Suprapubic skin (tissue), 4 donors: ENCODE data around the gene BRPF1. TPM values are rescaled to one million over a fixed set of nuclear protein-coding genes. Genes with fewer than 3 reads are reported as not detected.

Experiments used
- DNase-seq, 2 donors: peaks; one replicate each; pipeline ENCODE4 v3.0.0-alpha.2; 2019; ENCODE audit warnings: low spot score in 2 of 2
- H3K27ac ChIP-seq: fragments of 200-600 bp; sonication (generic); one replicate; pipeline ENCODE4 v1.5.1; 2019
- H3K27me3 ChIP-seq: fragments of 200-600 bp; sonication (generic); one replicate; pipeline ENCODE4 v1.5.1; 2019
- H3K36me3 ChIP-seq: fragments of 200-600 bp; sonication (generic); one replicate; pipeline ENCODE4 v1.5.1; 2019
- H3K4me1 ChIP-seq: fragments of 200-600 bp; sonication (generic); one replicate; pipeline ENCODE4 v1.5.1; 2019
- H3K4me3 ChIP-seq: fragments of 200-600 bp; sonication (generic); one replicate; pipeline ENCODE4 v1.5.1; 2019; ENCODE audit warnings: mild to moderate bottlenecking
- H3K9me3 ChIP-seq: fragments of 200-600 bp; sonication (generic); one replicate; pipeline ENCODE4 v1.5.1; 2019
- EP300 ChIP-seq: sonication (generic); formaldehyde crosslinking; IDR thresholded peaks from one replicate; pipeline ENCODE4 v1.6.1; 2017; ENCODE audit warnings: antibody characterized with exemption
- POLR2A ChIP-seq, 2 donors: fragments of 450-650 bp; IDR thresholded peaks; one replicate each; pipeline ENCODE4 v1.6.1; 2017; ENCODE audit warnings: antibody characterized with exemption in 2 of 2, mild to moderate bottlenecking in 2 of 2, moderate library complexity in 2 of 2
- POLR2AphosphoS5 ChIP-seq, 3 donors: sonication (generic); formaldehyde crosslinking; IDR thresholded peaks; one replicate each; pipeline ENCODE4 v1.6.1; 2017; ENCODE audit warnings: antibody characterized with exemption in 3 of 3
- WGBS: methylation state at CpG from one replicate; pipeline ENCODE4 v1.1.5; 2018; 5-methylcytosine and 5-hydroxymethylcytosine counted together
- total RNA-seq, 4 donors: library from RNA; depleted of rRNA; stranded (reverse); fragments of >200 nt; gene quantifications; one replicate each; pipeline ENCODE4 v1.1.0, GENCODE V29; 2016
- TF ChIP-seq, protein P1 (sequence below), 2 donors: fragments of 200-600 bp in 1 of 2; fragments of 450-650 bp in 1 of 2; sonication (generic) in 1 of 2; IDR thresholded peaks; one replicate each; pipeline ENCODE4 v1.5.1; 2016 to 2019; ENCODE audit warnings: antibody characterized with exemption in 2 of 2, mild to moderate bottlenecking in 1 of 2, moderate library complexity in 1 of 2

Gene BRPF1
- total RNA-seq, 4 donors from 2014 or later, result 24.6 to 35.6 (median 29.4) TPM

DNA sequence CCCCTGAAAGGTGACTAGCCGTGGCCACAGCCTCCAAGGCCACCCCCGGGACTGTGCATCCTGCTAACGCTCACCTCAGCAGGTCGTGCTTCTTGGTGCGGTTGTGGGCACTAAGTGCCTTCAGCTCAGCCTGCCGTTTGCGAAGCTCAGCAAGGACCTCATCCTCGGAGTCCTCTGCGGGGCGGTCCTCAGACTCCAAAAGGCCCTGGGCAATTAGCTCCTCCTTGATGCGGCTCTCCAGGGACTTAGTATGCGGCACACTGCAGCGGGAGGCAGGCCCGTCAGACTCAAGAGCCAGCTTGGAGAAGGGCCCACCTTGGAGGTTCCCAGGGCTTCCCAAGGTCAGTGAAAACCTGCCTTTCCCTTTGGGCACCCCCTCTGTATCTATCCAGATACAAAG lies 52.4 kb downstream of the BRPF1 start:
- no peaks in the 10 kb centered on the region for H3K27me3 ChIP-seq
- TF ChIP-seq, protein P1, sequence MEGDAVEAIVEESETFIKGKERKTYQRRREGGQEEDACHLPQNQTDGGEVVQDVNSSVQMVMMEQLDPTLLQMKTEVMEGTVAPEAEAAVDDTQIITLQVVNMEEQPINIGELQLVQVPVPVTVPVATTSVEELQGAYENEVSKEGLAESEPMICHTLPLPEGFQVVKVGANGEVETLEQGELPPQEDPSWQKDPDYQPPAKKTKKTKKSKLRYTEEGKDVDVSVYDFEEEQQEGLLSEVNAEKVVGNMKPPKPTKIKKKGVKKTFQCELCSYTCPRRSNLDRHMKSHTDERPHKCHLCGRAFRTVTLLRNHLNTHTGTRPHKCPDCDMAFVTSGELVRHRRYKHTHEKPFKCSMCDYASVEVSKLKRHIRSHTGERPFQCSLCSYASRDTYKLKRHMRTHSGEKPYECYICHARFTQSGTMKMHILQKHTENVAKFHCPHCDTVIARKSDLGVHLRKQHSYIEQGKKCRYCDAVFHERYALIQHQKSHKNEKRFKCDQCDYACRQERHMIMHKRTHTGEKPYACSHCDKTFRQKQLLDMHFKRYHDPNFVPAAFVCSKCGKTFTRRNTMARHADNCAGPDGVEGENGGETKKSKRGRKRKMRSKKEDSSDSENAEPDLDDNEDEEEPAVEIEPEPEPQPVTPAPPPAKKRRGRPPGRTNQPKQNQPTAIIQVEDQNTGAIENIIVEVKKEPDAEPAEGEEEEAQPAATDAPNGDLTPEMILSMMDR (IDR thresholded peaks at IDR 0.05), result no peak
- TF ChIP-seq POLR2AphosphoS5 (IDR thresholded peaks at IDR 0.05) (no peak), POLR2A (IDR thresholded peaks at IDR 0.05) (no peak), EP300 (no peak)
- H3K27ac ChIP-seq, result no peak overlapping the region
- DNase-seq, result no peak
- peaks cover 77% of the 10 kb centered on the region for H3K36me3 ChIP-seq
- H3K4me1 ChIP-seq, result peaks cover 4% of the 10 kb centered on the region
- H3K9me3 ChIP-seq, result no peaks in the 10 kb centered on the region
- H3K4me3 ChIP-seq, result no peak overlapping the region
- WGBS, result 87% methylated on average over 5 of the region's 14 CpGs

DNA sequence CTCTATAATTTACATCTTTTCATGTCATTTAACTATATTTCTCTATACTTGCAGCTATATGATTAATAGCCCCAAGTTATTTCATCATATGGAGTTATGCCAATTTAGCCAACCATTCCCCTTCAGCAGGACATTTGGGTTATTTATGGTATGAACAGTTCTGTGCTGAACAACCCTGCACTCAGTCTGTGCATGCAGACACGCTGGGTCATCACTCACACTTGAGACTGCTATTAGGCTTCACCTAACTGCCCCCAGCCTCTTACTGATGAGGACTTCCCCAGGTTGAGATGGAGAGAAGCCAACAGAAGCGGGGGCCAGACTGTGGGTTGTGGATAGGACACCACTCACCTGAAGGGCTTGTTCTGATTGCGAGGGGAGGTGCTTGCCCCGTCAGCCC lies 53.4 kb downstream of the BRPF1 start:
- 89% methylated on average over 4 of the region's 4 CpGs for WGBS
- H3K9me3 ChIP-seq, result no peaks in the 10 kb centered on the region
- H3K4me1 ChIP-seq, result peaks cover 4% of the 10 kb centered on the region
- peaks cover 85% of the 10 kb centered on the region for H3K36me3 ChIP-seq
- no peak overlapping the region for H3K4me3 ChIP-seq
- H3K27ac ChIP-seq, result no peak overlapping the region
- H3K27me3 ChIP-seq, result no peaks in the 10 kb centered on the region
- no peak for TF ChIP-seq POLR2AphosphoS5 (IDR thresholded peaks at IDR 0.05)
- TF ChIP-seq EP300, result no peak
- TF ChIP-seq, protein P1 (IDR thresholded peaks at IDR 0.05), result no peak
- no peak for TF ChIP-seq POLR2A (IDR thresholded peaks at IDR 0.05)
- DNase-seq, result no peak

DNA sequence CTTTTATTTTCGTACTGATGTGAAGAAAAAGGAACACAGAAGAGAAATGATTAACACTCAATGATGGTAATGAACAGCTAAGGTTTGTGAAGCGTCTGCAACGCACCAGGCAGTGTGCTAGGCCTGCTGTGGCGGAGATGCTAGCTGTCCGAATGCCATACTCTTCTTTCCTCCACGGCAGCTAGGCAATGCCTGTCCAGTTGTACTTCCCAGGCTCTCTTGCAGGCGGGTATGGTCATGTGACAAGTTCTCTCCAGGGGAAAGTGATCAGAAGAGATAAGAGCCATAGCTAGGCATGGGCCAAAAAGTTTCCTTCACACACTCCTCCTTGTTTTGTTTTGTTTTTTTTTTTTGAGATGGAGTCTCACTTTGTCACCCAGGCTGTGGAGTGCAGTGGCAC lies 54.1 kb downstream of the BRPF1 start:
- H3K4me3 ChIP-seq, result no peak overlapping the region

DNA sequence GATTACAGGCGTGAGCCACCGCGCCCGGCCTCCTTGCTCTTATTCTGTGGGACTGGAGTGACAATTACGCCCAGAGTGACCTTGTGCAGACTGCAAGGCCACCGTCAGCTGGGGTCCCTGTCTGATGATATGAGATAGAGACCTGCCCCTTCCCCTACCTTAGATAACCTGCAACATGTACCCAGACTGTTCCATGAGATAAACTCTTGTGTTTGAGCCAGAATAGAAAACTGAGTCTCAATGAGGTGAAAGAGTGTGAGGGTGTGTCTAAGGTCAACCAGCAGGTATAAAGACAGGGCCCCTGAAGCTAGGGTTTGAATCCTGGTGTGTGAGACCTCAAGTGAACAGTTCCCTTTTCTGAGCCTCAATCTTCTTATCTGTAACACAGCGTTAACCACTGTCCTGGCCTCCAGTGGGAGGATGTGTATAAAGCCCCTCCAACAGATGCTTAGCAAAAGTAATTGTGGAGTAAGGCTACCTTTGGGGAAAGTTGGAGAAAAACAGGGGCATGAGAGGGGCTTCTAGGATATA lies 54.7 kb downstream of the BRPF1 start:
- TF ChIP-seq POLR2A (IDR thresholded peaks at IDR 0.05) (no peak), EP300 (no peak), POLR2AphosphoS5 (IDR thresholded peaks at IDR 0.05) (no peak)
- TF ChIP-seq, protein P1 (IDR thresholded peaks at IDR 0.05), result no peak
- H3K9me3 ChIP-seq, result no peaks in the 10 kb centered on the region
- H3K36me3 ChIP-seq, result peaks cover 82% of the 10 kb centered on the region
- no peaks in the 10 kb centered on the region for H3K27me3 ChIP-seq
- no peak overlapping the region for H3K27ac ChIP-seq
- peaks cover 4% of the 10 kb centered on the region for H3K4me1 ChIP-seq
- WGBS, result 92% methylated on average over 3 of the region's 7 CpGs
- H3K4me3 ChIP-seq, result no peak overlapping the region
- no peak for DNase-seq

More for the DNA sequence above, 54.1 kb downstream of the BRPF1 start:
- Histone ChIP-seq H3K36me3 (peaks cover 82% of the 10 kb centered on the region), H3K27ac (no peak overlapping the region), H3K9me3 (no peaks in the 10 kb centered on the region), H3K4me1 (peaks cover 4% of the 10 kb centered on the region), H3K27me3 (no peaks in the 10 kb centered on the region)
- 82% methylated on average over 7 of the region's 7 CpGs for WGBS
- TF ChIP-seq, protein P1 (IDR thresholded peaks at IDR 0.05), result no peak
- no peak for TF ChIP-seq POLR2AphosphoS5 (IDR thresholded peaks at IDR 0.05)
- TF ChIP-seq EP300, result no peak
- TF ChIP-seq POLR2A (IDR thresholded peaks at IDR 0.05), result no peak
- no peak for DNase-seq

DNA sequence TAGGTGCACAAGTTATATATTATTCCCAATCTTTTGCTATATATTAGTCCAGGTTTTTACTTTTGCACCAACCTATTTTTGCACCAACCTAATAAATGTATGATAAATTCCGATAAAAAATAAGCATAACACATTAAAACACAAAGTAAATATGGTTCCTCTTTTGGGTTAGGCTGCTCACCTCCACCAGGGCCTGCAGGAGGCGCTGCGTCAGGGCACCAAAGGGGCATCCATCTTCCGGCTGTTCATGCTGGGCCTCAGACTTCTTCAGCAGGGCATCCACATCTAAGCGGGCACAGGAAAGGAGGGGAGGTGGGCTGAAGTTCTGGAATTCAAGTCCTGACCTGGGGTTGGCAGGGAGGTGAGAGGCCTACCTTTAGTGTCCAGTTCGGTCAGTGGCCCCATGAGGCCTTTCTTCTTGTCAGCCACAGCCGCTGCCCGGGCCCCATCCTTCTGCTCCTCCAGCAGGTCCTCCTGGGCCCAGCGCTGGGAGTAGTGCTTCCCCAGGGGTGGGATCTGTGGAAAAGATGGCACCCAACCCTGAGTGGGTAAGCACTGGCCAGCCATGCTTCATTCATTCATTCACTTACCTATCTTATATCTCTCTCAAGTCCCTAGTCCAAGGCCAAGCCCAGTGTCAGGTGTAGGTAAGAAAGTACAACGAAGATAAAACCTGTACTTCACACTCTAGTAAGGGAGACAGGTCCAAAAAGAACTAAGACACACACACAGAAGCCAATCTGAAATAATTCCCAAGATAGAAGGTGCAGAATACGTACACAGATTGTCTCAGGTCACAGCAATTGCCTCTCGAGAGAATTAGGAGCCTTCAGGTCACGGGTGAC lies 55.5 kb downstream of the BRPF1 start:
- no peaks in the 10 kb centered on the region for H3K9me3 ChIP-seq
- peaks cover 10% of the 10 kb centered on the region for H3K4me1 ChIP-seq
- no peak for DNase-seq
- no peak overlapping the region for H3K4me3 ChIP-seq
- peaks cover 74% of the 10 kb centered on the region for H3K36me3 ChIP-seq
- no peak overlapping the region for H3K27ac ChIP-seq
- H3K27me3 ChIP-seq, result no peaks in the 10 kb centered on the region
- 93% methylated on average over 10 of the region's 13 CpGs for WGBS
- TF ChIP-seq POLR2AphosphoS5 (IDR thresholded peaks at IDR 0.05), result no peak
- no peak for TF ChIP-seq POLR2A (IDR thresholded peaks at IDR 0.05)
- no peak for TF ChIP-seq EP300
- TF ChIP-seq, protein P1 (IDR thresholded peaks at IDR 0.05), result no peak
